ENCODE data around the gene MPZL3.

Gene MPZL3, protein sequence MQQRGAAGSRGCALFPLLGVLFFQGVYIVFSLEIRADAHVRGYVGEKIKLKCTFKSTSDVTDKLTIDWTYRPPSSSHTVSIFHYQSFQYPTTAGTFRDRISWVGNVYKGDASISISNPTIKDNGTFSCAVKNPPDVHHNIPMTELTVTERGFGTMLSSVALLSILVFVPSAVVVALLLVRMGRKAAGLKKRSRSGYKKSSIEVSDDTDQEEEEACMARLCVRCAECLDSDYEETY

DNA sequence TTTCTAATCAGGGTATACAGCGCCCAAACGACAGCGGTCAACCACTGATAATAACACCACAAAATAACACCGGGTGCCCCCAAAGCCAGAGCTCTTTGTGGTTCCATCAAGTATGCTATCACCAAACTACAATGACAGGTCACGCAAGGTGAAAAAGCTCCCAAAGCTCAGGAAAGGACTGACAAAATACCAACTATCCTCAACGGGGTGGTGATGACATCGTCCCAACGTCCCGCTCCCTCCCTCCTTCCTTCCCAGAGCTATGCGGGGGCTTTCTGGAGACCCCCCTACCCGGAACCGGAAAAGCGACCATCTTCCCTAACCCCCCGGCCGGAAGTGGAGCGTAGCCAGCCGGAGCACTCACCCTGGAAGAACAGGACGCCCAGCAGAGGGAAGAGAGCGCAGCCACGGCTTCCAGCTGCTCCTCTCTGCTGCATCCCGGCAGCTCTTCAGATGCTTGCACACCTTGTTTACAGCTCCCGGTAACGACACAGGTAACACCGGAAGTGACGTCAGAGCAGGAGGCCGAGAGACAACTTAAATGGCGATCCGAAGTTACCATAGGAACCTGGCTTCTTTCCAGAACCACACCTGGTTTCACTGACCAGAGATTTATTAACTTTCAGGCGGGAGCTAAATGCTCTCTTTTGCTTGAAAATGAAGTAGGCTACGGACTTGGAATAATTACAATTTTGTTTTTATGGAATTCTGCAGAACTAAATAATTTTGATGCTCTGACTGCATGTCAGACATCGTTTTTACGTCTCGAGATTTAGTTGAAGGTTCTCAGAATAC is at the start of gene MPZL3:
Gene MPZL3 (minus strand): TSS at position 508 of the 795 bp plus-strand sequence. CDS start 71 bp downstream, at position 437.
- DNase-seq (ENCODE audit: low read depth in 2 of 2) = peak; percentile 68 to 74

DNA sequence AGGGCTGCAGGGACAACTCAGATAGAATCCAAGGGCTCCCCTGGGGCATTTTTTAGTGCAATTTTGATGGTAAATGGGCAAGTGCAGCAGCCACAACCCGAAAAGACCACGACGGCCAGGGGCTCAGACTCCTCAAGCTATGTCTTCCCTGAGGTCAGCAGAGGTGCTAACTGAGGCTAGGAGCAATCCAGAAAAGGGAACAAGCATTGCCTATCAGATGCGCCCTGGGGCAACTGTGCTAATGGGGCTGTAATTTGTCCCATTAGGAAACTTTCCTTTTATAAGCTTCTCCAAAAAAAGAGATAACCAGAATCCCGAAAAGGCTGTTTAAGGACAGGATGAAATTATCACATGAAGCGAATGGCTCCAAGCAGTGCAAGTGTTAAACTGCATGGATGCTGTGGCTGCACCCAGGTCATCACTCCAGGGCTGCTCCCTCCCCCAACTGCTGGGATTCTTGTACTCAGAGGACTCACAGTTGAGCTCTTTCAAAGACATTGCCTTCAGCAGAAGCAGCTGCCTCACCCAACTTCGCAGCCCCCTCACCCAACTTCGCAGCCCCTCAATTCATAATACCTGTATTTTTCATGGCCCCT is 49.5 kb upstream of the MPZL3 start:
- DNase-seq (ENCODE audit: low read depth in 2 of 2) = no peak

DNA sequence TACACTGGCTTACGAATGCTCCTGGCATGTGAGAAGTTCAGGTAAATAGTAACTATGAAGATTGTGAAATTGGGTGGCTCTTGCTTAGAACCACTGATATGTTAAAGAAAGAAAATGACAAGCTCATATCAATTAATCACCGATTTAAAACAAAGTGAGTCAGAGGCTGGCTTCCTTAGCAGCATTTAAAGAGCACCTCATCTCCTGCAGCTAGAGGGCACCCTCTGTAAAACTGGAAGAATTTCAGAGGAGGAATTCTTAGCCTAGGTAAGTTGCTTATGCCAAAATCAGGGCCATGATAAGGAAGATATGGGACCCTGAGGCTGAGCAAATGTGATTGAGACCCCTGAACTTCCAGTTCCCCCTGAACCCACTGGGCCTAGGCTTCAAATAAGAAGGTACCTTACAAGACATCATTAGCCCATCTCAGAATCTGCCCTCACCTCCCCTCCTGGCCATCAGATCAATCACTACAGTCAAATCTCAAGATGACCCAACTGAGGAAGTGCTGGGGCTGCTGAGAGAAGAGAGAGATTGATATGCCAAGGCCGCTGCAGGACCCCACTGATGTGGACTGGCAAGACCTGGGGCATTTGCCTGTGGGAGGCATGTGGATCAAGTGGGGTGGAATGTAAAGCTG is 43.8 kb upstream of the MPZL3 start:
- DNase-seq (ENCODE audit: low read depth in 2 of 2) = peak; percentile 31 to 43

DNA sequence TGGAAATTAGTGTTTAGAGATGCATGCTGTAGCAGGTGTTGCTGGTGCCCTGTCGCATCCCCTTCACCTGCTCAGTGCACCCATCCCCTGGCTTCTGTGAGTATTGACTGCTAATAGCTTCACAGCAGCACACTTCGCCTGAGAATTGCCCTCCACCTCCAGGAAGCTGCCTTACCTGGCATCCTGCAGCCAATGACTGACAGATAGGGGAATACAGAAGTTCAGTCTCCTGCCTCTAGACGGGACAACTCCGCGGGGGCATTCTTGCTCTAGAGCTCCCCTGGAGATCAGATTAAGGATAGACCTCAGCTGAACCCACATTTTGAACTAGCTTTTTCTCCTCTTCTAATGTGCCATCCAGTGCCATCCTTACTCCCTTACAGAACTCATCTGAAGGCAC is 43.0 kb upstream of the MPZL3 start:
- DNase-seq (ENCODE audit: low read depth in 2 of 2) = no peak

DNA sequence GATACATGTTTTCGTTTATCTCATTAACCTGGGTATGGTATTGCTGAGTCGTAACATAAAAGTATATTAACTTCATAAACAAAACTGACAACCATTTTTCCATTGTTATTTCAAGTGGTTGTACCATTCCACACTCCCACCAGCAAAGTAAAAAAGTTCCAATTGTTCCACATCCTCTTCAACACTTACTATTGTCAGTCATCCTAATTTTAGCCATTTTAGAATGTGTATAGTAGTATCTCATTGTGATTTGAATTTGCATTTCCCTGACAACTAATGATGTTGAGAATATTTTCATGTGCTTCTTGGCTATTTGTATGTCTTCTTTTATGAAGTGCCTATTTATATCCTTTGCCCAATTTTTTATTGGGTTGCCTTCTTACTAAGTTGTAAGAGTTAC is 41.9 kb upstream of the MPZL3 start:
- no peak for DNase-seq (ENCODE audit: low read depth in 2 of 2)

DNA sequence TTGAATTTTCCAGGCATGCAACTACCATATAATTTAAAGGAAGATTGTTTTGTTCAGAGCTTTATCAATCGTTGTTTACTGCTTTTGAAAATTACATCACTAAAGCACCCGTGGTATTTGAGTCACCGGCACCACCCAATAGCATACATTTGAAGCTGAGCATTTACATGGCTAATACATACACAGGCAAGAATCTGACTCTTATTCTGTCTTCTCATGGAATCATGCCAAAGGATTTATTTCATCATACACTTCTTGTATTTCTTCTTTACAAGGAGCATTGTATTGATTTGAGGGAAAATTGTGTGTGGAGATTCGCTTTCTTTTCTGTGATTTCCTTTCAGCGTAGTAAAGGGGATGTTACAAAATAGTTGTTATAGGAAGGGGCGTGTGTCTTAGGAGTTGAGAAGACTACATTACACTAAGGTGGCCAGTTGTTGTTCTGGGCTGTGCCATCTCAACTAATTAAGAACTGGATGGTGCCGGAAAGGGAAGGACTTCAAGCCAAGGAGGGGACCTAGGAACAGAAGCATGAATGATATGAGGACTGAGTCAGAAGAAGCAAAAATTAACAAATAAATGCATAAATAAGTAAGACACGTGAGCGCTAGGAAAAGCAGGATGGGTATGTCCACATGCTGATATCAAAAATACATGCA is 39.4 kb upstream of the MPZL3 start:
- DNase-seq (ENCODE audit: low read depth in 2 of 2) = no peak

DNA sequence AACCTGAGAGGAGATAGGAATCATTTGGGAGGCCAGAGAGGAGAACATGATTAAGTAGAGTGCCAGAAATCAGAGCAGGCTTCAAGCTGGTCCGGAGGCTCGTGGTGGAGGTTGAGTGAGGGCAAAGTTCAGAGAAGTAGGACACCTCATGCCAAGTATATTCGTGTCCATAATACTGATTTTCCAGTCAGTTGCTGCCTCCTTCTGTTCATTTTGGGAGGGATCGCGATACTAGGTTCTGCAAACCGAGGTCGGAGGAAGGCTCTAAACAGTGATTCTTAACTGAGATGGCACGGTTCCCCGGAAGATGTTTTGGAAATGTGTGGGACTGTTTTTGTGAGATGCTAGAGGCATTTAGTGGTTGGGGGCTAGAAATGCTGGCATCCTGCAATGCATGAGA is 38.8 kb upstream of the MPZL3 start:
- peak in 1 of 2 donors; percentile 31 for DNase-seq (ENCODE audit: low read depth in 2 of 2)

DNA sequence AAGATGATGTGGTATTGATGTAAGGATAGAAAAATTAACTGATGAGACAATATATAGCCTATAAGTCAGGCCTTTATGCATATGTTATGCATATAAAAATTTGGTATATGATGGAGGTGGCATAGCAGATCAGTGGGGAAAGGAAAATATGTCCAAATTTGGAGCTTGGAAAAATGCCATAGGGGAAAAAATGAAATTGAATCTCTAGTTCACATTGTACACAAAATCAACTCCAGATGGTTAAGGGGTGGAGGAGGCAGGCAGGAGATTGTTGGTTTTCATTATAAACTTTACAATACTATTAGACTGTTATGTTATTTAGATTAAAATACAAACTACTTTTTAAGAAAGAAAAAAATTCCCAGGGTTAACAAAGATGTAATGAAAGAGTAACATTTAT is 37.2 kb upstream of the MPZL3 start:
- DNase-seq (ENCODE audit: low read depth in 2 of 2) = no peak

DNA sequence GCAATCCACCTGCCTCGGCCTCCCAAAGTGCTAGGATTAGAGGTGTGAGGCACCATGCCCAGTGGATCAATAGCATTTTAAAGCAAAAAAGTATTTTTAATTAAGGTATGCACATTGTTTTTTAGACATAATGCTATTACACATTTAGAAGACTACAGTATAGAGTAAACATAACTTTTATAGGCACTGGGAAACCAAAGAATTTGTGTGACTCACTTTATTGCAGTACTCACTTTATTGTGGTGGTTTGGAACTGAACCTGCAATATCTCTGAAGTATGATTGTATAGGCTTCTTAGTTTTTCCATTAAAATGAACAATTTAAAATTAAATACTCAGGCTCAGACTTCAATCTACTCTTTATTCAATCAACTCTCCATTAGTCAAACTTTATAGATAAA is 34.8 kb upstream of the MPZL3 start:
- no peak for DNase-seq (ENCODE audit: low read depth in 2 of 2)

DNA sequence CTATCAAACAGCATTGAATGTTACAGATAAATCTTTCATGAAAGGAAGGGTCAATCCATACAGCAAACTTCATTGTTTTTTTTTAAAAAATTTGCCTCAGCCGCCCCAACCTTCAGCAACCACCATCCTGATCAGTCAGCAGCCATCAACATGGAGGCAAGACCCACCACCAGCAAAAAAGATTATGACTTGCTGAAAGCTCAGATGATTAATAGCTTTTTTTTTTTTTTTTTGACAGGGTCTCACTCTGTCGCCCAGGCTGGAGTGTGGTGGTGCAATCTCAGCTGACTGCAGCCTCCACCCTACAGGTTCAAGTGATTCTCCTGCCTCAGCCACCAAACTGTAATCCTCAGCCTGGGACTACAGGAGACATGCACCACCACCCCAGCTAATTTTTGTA is 34.4 kb upstream of the MPZL3 start:
- DNase-seq (ENCODE audit: low read depth in 2 of 2) = no peak

DNA sequence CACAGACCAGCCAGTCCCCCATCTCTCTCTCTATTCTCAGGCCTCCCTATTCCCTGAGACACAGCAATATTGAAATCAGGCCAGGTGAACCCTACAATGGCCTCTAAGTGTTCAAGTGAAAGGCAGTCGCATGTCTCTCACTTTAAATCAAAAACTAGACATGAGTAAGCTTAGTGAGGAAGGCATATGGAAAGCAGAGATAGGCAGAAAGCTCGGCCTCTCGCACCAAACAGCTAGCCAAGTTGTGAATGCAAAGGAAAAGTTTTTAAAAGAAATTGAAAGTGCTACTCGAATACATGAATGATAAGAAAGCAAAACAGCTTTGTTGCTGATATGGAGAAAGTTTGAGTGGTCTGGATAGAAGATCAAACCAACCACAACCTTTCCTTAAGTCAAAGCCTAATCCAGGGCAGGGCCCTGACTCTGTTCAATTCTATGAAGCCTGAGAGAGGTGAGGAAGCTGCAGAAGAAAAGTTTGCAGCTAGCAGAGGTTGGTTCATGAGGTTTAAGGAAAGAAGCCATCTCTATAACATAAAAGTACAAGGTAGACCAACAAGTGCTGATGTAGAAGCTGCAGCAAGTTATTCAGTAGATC is 31.7 kb upstream of the MPZL3 start:
- no peak for DNase-seq (ENCODE audit: low read depth in 2 of 2)

DNA sequence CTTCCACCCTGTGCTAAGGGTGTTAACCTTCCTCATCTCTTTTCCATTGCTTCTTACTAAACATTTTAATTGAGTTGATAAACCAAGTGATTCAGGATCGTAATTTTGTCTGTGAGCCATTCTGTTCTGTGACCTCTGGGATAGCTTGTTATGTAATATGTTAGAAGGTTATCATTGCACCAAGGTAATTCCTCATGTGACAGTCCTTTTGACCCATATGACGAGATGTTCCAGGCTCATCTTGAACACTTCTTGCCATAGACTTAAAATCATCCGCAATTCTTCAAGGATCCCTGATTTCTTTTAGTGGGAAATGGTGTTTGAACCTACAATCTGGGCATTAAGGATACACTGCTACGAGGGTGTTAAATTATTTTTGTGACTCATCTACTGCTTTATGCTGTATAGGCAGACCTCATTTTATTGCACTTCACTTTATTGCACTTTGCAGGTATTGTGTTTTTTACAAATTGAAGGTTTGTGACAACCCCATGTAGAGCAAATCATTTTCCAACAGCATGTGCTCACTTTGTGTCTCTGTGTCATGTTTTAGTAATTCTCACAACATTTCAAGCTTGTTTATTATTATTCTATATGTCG is 31.0 kb upstream of the MPZL3 start:
- DNase-seq (ENCODE audit: low read depth in 2 of 2) = no peak

DNA sequence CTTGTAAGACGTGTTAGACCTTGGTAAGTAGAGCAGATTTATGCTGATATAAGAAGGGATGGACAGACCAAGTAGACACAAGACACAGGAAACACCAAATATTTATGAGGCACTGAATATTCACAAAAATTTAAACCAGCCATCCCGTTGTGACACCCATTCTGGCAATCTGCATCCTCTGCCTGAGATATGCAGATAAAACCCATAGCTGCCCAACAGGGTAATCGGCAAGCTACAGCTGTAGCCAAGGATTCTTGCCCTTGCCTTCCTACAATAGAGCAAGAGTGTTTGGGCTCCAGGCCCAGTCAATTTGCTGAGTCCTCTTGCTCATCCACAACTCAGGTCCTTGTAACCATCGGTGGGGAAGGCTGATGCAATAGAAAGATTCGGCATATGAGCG is 30.4 kb upstream of the MPZL3 start:
- no peak for DNase-seq (ENCODE audit: low read depth in 2 of 2)

DNA sequence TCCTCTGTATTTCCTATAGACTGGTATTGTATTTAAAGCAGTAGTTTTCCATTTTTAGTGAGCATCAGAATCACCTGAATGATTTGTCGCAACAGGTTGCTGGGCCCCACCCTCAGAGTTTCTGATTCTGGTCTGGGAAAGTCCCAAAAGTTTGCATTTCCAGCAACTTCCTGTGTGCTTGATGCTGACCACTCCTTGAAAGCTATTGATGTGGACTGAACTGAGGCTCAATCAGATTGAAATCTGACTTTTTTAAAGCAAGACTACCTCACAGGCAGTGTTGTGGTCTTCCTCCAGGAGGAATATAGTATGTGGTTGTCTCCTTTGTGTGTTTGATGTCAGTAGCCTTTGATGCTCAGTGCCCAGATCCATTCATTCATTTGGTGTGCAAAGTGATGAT is 29.1 kb upstream of the MPZL3 start:
- no peak for DNase-seq (ENCODE audit: low read depth in 2 of 2)

DNA sequence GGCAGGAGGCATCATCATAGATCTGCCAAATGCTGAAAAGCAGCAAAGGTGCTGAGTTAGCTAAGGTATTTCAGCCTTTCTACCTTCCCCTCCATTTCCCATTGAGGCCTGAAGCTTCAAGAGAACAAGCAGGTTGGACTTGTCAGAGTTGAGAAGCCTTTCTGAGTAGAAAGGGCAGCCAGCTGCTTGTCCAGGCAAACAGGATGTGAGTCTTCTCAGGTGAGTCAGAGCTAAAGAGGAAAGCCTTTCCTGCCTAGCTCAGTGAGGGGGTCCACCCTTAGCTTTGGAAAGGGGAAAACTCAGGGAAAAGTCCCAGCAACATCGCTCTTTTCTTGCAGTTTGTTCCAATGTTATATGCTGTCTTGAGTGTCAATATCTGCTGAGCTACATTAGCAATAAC is 25.1 kb upstream of the MPZL3 start:
- no peak for DNase-seq (ENCODE audit: low read depth in 2 of 2)

DNA sequence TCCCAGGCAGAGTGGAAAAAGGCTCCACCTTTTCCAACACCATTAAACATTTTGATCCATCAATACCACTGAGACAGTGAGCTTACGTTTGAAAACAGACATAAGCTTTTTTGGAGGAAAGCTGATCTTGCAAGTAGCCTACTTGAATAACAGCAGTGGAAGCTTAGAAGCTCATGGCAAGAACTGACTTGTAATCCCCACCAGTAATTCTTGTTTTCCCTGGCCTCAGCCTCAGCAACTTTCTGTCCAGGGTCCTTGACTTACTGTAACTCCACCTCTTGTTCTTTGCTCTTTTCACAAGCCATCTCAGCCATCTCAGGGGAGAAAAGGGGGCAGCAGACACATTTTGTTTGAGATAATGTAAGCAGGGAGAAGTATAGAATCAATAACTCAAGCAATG is 24.3 kb upstream of the MPZL3 start:
- no peak for DNase-seq (ENCODE audit: low read depth in 2 of 2)

DNA sequence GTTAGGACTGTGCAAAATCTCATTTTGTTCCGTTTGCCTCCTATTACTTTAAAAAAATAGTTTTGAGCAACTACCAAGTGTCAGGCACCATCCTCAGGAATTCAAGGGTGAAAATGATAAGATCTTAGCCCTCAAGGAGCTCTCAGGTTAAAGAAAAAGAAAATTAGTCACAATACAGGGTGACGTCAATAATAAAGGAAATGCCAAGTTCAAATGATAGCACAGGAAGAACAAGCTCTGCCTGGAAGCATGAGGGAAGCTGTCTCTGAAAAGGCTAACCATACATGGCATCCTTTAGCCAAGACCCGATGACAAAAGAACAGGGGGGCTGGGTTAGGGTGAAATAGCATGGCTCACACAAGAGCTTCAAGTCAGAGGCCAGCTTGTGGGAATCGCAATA is 23.0 kb upstream of the MPZL3 start:
- no peak for DNase-seq (ENCODE audit: low read depth in 2 of 2)

DNA sequence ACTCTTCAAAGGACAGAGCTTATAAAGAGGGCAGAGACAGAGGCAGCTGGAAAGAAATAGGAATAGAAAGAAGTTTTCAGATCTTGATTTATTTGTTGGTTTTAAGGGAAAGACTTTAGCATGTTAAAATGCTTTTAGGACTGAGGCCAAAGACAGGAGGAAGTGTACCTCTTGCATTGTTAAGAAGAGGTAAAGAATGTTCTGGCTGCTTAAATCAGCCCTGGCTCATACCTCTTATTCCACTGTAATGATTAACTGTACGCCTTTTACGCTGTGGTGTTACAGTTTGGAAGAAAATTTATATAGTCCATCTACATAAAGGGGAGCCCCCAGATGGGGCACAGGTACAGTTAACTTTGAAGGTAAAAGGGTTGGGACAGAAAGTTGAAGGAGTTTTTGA is 22.0 kb upstream of the MPZL3 start:
- DNase-seq (ENCODE audit: low read depth in 2 of 2) = no peak

DNA sequence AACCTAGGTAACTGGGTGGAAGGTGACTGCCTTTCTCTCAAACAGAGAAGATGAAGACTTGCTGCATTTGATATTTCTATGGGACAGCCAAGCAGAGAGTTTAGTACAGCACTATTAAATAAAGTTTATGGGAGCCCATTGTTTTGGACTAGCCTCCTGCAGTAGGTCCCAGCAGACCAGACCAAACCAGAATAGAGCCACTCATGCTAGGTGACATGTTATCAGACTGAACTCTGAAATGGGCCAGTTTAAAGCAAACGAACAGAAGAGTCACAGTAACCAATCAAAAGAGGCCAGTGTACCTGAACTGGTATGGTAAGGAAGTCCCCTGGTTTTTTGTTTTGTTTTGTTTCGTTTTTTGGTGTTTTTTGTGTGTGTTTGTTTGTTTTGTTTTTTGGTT is 19.8 kb upstream of the MPZL3 start:
- DNase-seq (ENCODE audit: low read depth in 2 of 2) = no peak

DNA sequence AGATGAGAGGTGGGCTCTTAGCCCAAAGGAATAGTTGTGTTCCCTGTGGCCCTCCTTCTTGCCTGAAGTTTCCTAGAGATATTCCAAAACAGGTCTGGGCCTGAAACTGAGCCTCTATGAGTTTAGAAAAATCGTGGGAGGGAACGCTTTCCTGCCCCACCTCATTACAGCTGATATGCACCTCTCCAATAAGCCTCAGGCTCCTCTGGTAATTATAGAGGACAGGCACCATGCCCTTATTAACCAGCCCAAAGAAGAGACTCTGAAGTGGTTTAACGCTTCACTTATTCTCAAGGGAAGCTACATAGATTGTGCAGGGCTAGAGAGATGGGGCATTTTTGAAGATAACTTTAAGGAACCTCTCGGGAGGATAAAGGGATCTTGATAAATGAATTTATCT is 15.3 kb upstream of the MPZL3 start:
- DNase-seq (ENCODE audit: low read depth in 2 of 2) = no peak

DNA sequence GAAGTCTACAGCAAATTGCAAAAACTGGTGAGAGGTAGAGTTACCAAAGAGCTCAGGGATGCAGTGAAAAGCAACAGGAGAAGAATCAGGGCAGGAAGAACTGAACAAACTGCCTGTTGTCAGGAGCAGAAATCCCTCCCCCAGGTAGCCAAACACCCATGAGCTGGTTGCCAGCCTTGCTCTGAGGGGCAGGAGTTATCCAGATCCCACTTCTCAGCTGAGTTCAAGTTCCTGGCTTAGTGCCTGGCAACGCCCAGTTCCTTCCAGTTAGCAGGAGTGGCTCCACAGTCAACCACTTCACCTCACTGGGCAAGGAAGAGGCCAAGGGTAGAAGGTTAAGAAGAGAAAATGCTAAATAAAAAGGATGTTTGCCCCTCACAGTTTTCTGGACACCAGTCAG is 13.8 kb upstream of the MPZL3 start:
- no peak for DNase-seq (ENCODE audit: low read depth in 2 of 2)
